SK-N-SH (cell line): ENCODE data around the gene GAPVD1.
"Not testable (repeated sequence)": the region's sequence is repeated elsewhere in the genome, so short reads cannot be mapped to it uniquely, and the experiment has no call there.

Experiments used
- CTCF ChIP-seq: fragments of 200-600 bp; sonication (generic); IDR thresholded peaks from 2 replicates; pipeline ENCODE4 v1.6.1; 2017; ENCODE audit warnings: antibody characterized with exemption, mild to moderate bottlenecking, moderate library complexity
- EP300 ChIP-seq, 2 experiments: IDR thresholded peaks; 2 replicates each; pipeline versions ENCODE4 v1.4.0 to v1.6.1; 2012; ENCODE audit warnings: borderline replicate concordance in 1 of 2, low read depth in 1 of 2, low read length in 1 of 2
- EZH2phosphoT487 ChIP-seq: fragments of 200-600 bp; sonication (generic); IDR thresholded peaks from 2 replicates; pipeline ENCODE4 v1.6.1; 2017; ENCODE audit warnings: low read depth, mixed run types, mild to moderate bottlenecking, antibody characterized with exemption, moderate library complexity, borderline replicate concordance
- GABPA ChIP-seq: IDR thresholded peaks from 2 replicates; pipeline ENCODE4 v1.4.0; 2012; ENCODE audit warnings: low read depth, mild to moderate bottlenecking
- JUND ChIP-seq: IDR thresholded peaks from 2 replicates; pipeline ENCODE4 v1.4.0; 2012
- MAX ChIP-seq: IDR thresholded peaks from 2 replicates; pipeline ENCODE4 v1.4.0; 2012; ENCODE audit warnings: low read depth
- PBX3 ChIP-seq: IDR thresholded peaks from 2 replicates; pipeline ENCODE4; 2012
- POLR2AphosphoS5 ChIP-seq: IDR thresholded peaks from 2 replicates; pipeline ENCODE4 v1.6.1; 2012; ENCODE audit warnings: low read depth, low read length
- RFX5 ChIP-seq: IDR thresholded peaks from 2 replicates; pipeline ENCODE4 v1.6.1; 2012; ENCODE audit warnings: mild to moderate bottlenecking, improper control_type of control experiment, low read length
- TAF1 ChIP-seq: IDR thresholded peaks from 2 replicates; pipeline ENCODE4 v1.6.1; 2012; ENCODE audit warnings: low read depth, mild to moderate bottlenecking, low read length, moderate library complexity, borderline replicate concordance
- TCF12 ChIP-seq: IDR thresholded peaks from 2 replicates; pipeline ENCODE4 v1.4.0; 2012
- YY1 ChIP-seq: IDR thresholded peaks from 2 replicates; pipeline ENCODE4 v1.4.0; 2012; ENCODE audit warnings: low read depth, mild to moderate bottlenecking
- TF ChIP-seq, protein P1 (sequence below): IDR thresholded peaks from 2 replicates; pipeline ENCODE4 v1.6.1; 2012; ENCODE audit warnings: mild to moderate bottlenecking, low read depth, low read length, moderate library complexity

GRCh38 chr9:125264068-125264467, 2.4 kb downstream of the GAPVD1 start:
- TF ChIP-seq POLR2AphosphoS5; JUND; CTCF; TCF12; PBX3; EZH2phosphoT487; MAX; EP300 (IDR thresholded peaks at IDR 0.05; ENCODE audit: borderline replicate concordance in 1 of 2, low read depth in 1 of 2, low read length in 1 of 2); YY1; GABPA; RFX5; TAF1: not testable (repeated sequence)
- TF ChIP-seq, protein P1, sequence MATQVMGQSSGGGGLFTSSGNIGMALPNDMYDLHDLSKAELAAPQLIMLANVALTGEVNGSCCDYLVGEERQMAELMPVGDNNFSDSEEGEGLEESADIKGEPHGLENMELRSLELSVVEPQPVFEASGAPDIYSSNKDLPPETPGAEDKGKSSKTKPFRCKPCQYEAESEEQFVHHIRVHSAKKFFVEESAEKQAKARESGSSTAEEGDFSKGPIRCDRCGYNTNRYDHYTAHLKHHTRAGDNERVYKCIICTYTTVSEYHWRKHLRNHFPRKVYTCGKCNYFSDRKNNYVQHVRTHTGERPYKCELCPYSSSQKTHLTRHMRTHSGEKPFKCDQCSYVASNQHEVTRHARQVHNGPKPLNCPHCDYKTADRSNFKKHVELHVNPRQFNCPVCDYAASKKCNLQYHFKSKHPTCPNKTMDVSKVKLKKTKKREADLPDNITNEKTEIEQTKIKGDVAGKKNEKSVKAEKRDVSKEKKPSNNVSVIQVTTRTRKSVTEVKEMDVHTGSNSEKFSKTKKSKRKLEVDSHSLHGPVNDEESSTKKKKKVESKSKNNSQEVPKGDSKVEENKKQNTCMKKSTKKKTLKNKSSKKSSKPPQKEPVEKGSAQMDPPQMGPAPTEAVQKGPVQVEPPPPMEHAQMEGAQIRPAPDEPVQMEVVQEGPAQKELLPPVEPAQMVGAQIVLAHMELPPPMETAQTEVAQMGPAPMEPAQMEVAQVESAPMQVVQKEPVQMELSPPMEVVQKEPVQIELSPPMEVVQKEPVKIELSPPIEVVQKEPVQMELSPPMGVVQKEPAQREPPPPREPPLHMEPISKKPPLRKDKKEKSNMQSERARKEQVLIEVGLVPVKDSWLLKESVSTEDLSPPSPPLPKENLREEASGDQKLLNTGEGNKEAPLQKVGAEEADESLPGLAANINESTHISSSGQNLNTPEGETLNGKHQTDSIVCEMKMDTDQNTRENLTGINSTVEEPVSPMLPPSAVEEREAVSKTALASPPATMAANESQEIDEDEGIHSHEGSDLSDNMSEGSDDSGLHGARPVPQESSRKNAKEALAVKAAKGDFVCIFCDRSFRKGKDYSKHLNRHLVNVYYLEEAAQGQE, result not testable (repeated sequence)
